HCT116 (cell line): Measurements from ENCODE around the gene IGFALS. TPM values are rescaled to one million over a fixed set of nuclear protein-coding genes. Genes with fewer than 3 reads are reported as not detected.

Experiments
- ATAC-seq: fragments of 200-7000 bp; cut with Tn5 transposase; 2 replicates; pipeline ENCODE4 v1.9.1; 2020; ENCODE audit warnings: mild to moderate bottlenecking, moderate library complexity
- BruUV-seq: library from RNA; stranded (reverse); fragments of 400-500 nt; replicated peaks from 2 replicates; lab custom pipeline; 2021; lab: Mats Ljungman, UMichigan
- CTCF ChIA-PET: fragments of 300-600 bp; sonication (Branson Sonifier 250); formaldehyde crosslinking; loops from one replicate; lab custom pipeline; 2021; ENCODE audit warnings: antibody characterized with exemption; lab: Charles Lee
- POLR2A ChIA-PET: fragments of 300-600, 350-600 bp; sonication (Branson Sonifier 250); formaldehyde crosslinking; loops from one replicate; lab custom pipeline; 2021; ENCODE audit warnings: antibody characterized with exemption; lab: Charles Lee
- RAD21 ChIA-PET, 2 experiments: fragments of 300-600 bp; sonication (Branson Sonifier 250); formaldehyde crosslinking; loops; one replicate each; lab custom pipeline; 2023; ENCODE audit warnings: low total read pairs in 2 of 2; ENCODE audit not compliant: uncharacterized antibody in 2 of 2, unreplicated experiment in 2 of 2, low non-redundant PET in 1 of 2; lab: Charles Lee
- DNase-seq: peaks from one replicate; pipeline ENCODE4 v3.0.0-alpha.2; 2010; ENCODE audit warnings: low read depth, low spot score
- H2AFZ ChIP-seq: fragments of 200-600 bp; shearing (Covaris generic), sonication (generic); 2 replicates; pipeline ENCODE4 v1.6.1; 2017; ENCODE audit warnings: low read depth, mixed run types, mixed read lengths, antibody characterized with exemption, low read length; ENCODE audit not compliant: poor library complexity, severe bottlenecking
- H3K27ac ChIP-seq: 2 replicates; pipeline ENCODE4 v1.5.1; 2012; ENCODE audit warnings: low read depth, low read length
- H3K27me3 ChIP-seq: fragments of 200-600 bp; sonication (generic); 2 replicates; pipeline ENCODE4 v1.6.1; 2016; ENCODE audit warnings: mixed run types, low read length, mixed read lengths; ENCODE audit not compliant: insufficient read depth
- H3K36me3 ChIP-seq, 2 experiments: fragments of 200-500 bp in 1 of 2; fragments of 200-600 bp in 1 of 2; sonication (Bioruptor generic) in 1 of 2; sonication (generic) in 1 of 2; 2 replicates each; pipeline versions ENCODE4 v1.5.1 to v1.6.1; 2014 to 2016; ENCODE audit warnings: low read length in 2 of 2, inconsistent platforms in 1 of 2, mixed read lengths in 1 of 2, mixed run types in 1 of 2; ENCODE audit not compliant: insufficient read depth in 2 of 2, control insufficient read depth in 1 of 2
- H3K4me1 ChIP-seq, 2 experiments: fragments of 200-600 bp in 1 of 2; sonication (generic) in 1 of 2; 2 replicates each; pipeline versions ENCODE4 v1.5.1 to v1.6.1; 2012 to 2017; ENCODE audit warnings: low read length in 2 of 2, inconsistent platforms in 1 of 2, mild to moderate bottlenecking in 1 of 2, mixed read lengths in 1 of 2, mixed run types in 1 of 2, moderate library complexity in 1 of 2; ENCODE audit not compliant: insufficient read depth in 2 of 2, control insufficient read depth in 1 of 2
- H3K4me2 ChIP-seq: fragments of 200-600 bp; sonication (generic); 2 replicates; pipeline ENCODE4 v1.6.1; 2017; ENCODE audit warnings: mixed run types, low read length, mixed read lengths
- H3K4me3 ChIP-seq, 2 experiments: fragments of 200-600 bp in 1 of 2; sonication (generic) in 1 of 2; replicated peaks in 1 of 2; 2 replicates each; pipeline ENCODE4 v1.5.1; 2011 to 2016; ENCODE audit warnings: low read length in 2 of 2, control low read depth in 1 of 2, low read depth in 1 of 2, mild to moderate bottlenecking in 1 of 2, mixed read lengths in 1 of 2, mixed run types in 1 of 2
- H3K79me2 ChIP-seq: fragments of 200-600 bp; sonication (generic); 2 replicates; pipeline ENCODE4 v1.6.1; 2017; ENCODE audit warnings: mild to moderate bottlenecking, mixed run types, low read length, moderate library complexity, mixed read lengths; ENCODE audit not compliant: insufficient read depth
- H3K9ac ChIP-seq: fragments of 200-600 bp; sonication (generic); 2 replicates; pipeline ENCODE4 v1.6.1; 2016; ENCODE audit warnings: low read length, mixed read lengths
- H3K9me2 ChIP-seq: fragments of 200-600 bp; sonication (generic), shearing (Covaris generic); 2 replicates; pipeline ENCODE4 v1.6.1; 2017; ENCODE audit warnings: mixed run types, mild to moderate bottlenecking, moderate library complexity; ENCODE audit not compliant: insufficient read depth
- H3K9me3 ChIP-seq, 2 experiments: fragments of 200-500 bp in 1 of 2; fragments of 200-600 bp in 1 of 2; sonication (Bioruptor generic) in 1 of 2; sonication (generic) in 1 of 2; 2 replicates each; pipeline ENCODE4 v1.6.1; 2014 to 2017; ENCODE audit warnings: low read length in 2 of 2, mixed read lengths in 2 of 2, inconsistent platforms in 1 of 2, low read depth in 1 of 2, mild to moderate bottlenecking in 1 of 2, mixed run types in 1 of 2, moderate library complexity in 1 of 2; ENCODE audit not compliant: control insufficient read depth in 1 of 2, insufficient read depth in 1 of 2
- H4K20me1 ChIP-seq: fragments of 200-600 bp; sonication (generic), shearing (Covaris generic); 2 replicates; pipeline ENCODE4 v1.6.1; 2017; ENCODE audit warnings: mixed run types, mild to moderate bottlenecking, moderate library complexity; ENCODE audit not compliant: insufficient read depth
- CBX3 ChIP-seq: IDR thresholded peaks from 2 replicates; pipeline ENCODE4 v1.6.1; 2012; ENCODE audit warnings: low read depth
- EZH2 ChIP-seq: fragments of 200-600 bp; sonication (generic); IDR thresholded peaks from 2 replicates; pipeline ENCODE4 v1.6.1; 2017; ENCODE audit warnings: antibody characterized with exemption, mixed run types
- FOSL1 ChIP-seq: IDR thresholded peaks from 2 replicates; pipeline ENCODE4 v1.6.1; 2012; ENCODE audit warnings: low read depth
- JUND ChIP-seq: IDR thresholded peaks from 2 replicates; pipeline ENCODE4 v1.6.1; 2012
- SP1 ChIP-seq: IDR thresholded peaks from 2 replicates; pipeline ENCODE4 v1.6.1; 2012; ENCODE audit warnings: low read depth
- SRF ChIP-seq: IDR thresholded peaks from 2 replicates; pipeline ENCODE4 v1.6.1; 2012; ENCODE audit warnings: low read depth
- TCF7L2 ChIP-seq: IDR thresholded peaks from 2 replicates; pipeline ENCODE4 v1.7.0; 2011; ENCODE audit warnings: borderline replicate concordance, inconsistent platforms; ENCODE audit not compliant: insufficient read depth, insufficient read length; ENCODE audit errors: extremely low read depth
- ZFX ChIP-seq: fragments of 450-650 bp; IDR thresholded peaks from 2 replicates; pipeline ENCODE4 v1.6.1; 2017
- intact Hi-C: fragments of 100-400 bp; cut with micrococcal nuclease; formaldehyde crosslinking; loops from 2 replicates; pipeline ENCODE4 v1.10.0; 2022
- total RNA-seq: library from RNA; stranded (reverse); gene quantifications from one replicate; pipeline ENCODE4 v1.2.1, GENCODE V29; 2021; ENCODE audit not compliant: unreplicated experiment
- TF ChIP-seq, protein P1 (sequence below): IDR thresholded peaks from 2 replicates; pipeline ENCODE4 v1.6.1; 2012; ENCODE audit warnings: low read depth
- TF ChIP-seq, protein P2 (sequence below): IDR thresholded peaks from 2 replicates; pipeline ENCODE4 v1.6.1; 2012
- TF ChIP-seq, protein P3 (sequence below): IDR thresholded peaks from 2 replicates; pipeline ENCODE4 v1.6.1; 2012
- TF ChIP-seq, protein P4 (sequence below), 3 experiments: fragments of 200-600 bp in 1 of 3; sonication (generic) in 1 of 3; IDR thresholded peaks in 2 of 3; conservative IDR thresholded peaks in 1 of 3; 2 replicates each; pipeline ENCODE4 v1.5.1; 2012 to 2017; ENCODE audit warnings: low read depth in 2 of 3, low read length in 2 of 3, antibody characterized with exemption in 1 of 3, borderline replicate concordance in 1 of 3, control low read depth in 1 of 3, mild to moderate bottlenecking in 1 of 3, mixed read lengths in 1 of 3, mixed run types in 1 of 3, moderate library complexity in 1 of 3; ENCODE audit not compliant: insufficient read depth in 1 of 3

The IGFALS gene
- total RNA-seq, 1 experiment from 2014 or later: 0.10 TPM

DNA sequence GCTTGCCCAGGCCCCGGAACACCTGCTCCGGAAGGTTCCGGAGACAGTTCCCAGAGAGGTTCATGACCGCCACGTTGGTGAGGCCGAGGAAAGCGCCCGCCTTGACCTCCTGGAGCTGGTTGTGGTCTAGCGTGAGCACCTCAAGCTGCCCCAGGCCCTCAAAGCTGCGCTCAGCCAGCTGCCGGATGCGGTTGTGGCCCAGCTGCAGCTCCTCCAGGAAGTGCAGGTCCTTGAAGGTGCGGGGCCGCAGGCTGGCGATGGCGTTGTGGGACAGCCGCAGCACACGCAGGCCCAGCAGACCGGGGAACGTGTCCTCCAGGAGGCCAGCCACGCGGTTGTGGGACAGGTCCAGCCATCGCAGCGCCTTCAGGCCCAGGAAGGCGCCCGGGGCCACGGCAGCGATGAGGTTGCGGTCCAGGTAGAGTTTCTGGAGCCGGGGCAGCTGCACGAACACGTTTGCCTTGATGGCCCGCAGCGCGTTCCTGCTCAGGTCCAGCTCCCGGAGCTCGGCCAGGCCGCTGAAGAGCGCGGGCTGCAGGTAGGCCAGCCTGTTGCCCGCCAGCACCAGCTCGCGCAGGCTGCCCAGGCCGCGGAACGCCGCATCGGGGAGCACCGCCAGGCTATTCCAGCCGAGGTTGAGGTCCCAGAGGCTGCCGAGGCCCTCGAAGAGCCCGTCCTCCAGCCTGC is 2.1 kb downstream of the IGFALS start (continued):
- TF ChIP-seq, protein P1, sequence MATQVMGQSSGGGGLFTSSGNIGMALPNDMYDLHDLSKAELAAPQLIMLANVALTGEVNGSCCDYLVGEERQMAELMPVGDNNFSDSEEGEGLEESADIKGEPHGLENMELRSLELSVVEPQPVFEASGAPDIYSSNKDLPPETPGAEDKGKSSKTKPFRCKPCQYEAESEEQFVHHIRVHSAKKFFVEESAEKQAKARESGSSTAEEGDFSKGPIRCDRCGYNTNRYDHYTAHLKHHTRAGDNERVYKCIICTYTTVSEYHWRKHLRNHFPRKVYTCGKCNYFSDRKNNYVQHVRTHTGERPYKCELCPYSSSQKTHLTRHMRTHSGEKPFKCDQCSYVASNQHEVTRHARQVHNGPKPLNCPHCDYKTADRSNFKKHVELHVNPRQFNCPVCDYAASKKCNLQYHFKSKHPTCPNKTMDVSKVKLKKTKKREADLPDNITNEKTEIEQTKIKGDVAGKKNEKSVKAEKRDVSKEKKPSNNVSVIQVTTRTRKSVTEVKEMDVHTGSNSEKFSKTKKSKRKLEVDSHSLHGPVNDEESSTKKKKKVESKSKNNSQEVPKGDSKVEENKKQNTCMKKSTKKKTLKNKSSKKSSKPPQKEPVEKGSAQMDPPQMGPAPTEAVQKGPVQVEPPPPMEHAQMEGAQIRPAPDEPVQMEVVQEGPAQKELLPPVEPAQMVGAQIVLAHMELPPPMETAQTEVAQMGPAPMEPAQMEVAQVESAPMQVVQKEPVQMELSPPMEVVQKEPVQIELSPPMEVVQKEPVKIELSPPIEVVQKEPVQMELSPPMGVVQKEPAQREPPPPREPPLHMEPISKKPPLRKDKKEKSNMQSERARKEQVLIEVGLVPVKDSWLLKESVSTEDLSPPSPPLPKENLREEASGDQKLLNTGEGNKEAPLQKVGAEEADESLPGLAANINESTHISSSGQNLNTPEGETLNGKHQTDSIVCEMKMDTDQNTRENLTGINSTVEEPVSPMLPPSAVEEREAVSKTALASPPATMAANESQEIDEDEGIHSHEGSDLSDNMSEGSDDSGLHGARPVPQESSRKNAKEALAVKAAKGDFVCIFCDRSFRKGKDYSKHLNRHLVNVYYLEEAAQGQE: no peak
- TF ChIP-seq SP1 (no peak), FOSL1 (no peak), JUND (no peak), EZH2 (no peak), TCF7L2 (no peak)
- TF ChIP-seq, protein P2, sequence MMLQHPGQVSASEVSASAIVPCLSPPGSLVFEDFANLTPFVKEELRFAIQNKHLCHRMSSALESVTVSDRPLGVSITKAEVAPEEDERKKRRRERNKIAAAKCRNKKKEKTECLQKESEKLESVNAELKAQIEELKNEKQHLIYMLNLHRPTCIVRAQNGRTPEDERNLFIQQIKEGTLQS: no peak
- TF ChIP-seq, protein P3, sequence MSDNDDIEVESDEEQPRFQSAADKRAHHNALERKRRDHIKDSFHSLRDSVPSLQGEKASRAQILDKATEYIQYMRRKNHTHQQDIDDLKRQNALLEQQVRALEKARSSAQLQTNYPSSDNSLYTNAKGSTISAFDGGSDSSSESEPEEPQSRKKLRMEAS: no peak
- TF ChIP-seq, all 23 proteins: peak for 0

DNA sequence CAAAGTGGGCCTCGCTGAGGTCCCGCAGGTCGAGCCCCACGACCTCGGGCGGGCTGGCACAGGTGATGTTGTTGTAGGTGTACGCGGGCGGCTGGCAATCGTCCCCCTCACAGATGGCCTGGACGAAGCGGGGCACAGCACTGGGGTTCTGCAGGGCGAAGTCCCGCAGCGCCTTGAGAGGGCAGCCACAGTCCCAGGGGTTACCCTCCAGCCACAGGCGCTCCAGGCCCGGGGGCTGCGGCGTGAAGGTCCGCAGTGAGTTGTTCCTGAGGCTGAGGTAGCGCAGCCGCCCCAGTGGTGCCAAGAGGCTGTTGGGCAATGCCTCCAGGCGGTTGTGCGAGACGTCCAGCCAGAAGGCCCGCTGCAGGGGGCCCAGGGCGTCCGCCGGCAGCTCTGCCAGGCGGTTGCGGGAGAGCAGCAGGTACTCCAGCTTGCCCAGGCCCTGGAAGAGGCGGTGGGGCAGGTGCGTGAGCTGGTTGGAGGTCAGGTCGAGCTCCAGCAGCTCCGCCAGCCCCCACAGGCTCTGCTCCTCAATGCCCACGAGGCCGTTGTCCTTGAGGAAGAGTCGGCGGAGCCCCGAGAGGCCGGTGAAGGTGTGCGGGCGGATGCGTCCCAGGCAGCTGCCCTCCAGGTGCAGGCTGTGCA is 2.8 kb downstream of the IGFALS start:
- RAD21 ChIA-PET: no interaction called here
- ATAC-seq: no peak
- Histone ChIP-seq H3K9ac (no peak overlapping the region), H3K9me2 (no peaks in the 10 kb centered on the region), H3K4me3 (no peak overlapping the region), H4K20me1 (no peaks in the 10 kb centered on the region), H3K36me3 (no peaks in the 10 kb centered on the region; a peak in 2 of 4 replicates), H3K79me2 (peaks cover 19% of the 10 kb centered on the region; the same call in 1 of the 2 replicates), H3K4me2 (no peak overlapping the region), H3K4me1 (no peaks in the 10 kb centered on the region), H2AFZ (no peak overlapping the region), H3K27ac (no peak overlapping the region; the same call in 1 of the 2 replicates), H3K9me3 (no peaks in the 10 kb centered on the region), H3K27me3 (no peaks in the 10 kb centered on the region)
- DNase-seq: no peak
- POLR2A ChIA-PET: no interaction called here
- CTCF ChIA-PET: no interaction called here
- intact Hi-C loops: no loop called here
- BruUV-seq: no TSS peak
- TF ChIP-seq SRF (no peak), CBX3 (no peak), ZFX (no peak), FOSL1 (no peak)
- TF ChIP-seq, protein P4, sequence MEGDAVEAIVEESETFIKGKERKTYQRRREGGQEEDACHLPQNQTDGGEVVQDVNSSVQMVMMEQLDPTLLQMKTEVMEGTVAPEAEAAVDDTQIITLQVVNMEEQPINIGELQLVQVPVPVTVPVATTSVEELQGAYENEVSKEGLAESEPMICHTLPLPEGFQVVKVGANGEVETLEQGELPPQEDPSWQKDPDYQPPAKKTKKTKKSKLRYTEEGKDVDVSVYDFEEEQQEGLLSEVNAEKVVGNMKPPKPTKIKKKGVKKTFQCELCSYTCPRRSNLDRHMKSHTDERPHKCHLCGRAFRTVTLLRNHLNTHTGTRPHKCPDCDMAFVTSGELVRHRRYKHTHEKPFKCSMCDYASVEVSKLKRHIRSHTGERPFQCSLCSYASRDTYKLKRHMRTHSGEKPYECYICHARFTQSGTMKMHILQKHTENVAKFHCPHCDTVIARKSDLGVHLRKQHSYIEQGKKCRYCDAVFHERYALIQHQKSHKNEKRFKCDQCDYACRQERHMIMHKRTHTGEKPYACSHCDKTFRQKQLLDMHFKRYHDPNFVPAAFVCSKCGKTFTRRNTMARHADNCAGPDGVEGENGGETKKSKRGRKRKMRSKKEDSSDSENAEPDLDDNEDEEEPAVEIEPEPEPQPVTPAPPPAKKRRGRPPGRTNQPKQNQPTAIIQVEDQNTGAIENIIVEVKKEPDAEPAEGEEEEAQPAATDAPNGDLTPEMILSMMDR (IDR thresholded peaks at IDR 0.05 in 2 of 3, conservative IDR thresholded peaks at IDR 0.05 in 1 of 3; ENCODE audit: borderline replicate concordance in 1 of 3, insufficient read depth in 1 of 3, low read depth in 2 of 3, low read length in 2 of 3): no peak
- TF ChIP-seq, protein P1: no peak
